T-helper 1 cell (primary cell): Measurements from ENCODE around the gene TSPAN15.

Source experiments
- DNase-seq, 5 donors: peaks; one replicate each; pipeline ENCODE4 v3.0.0-alpha.2; 2012 to 2020

The TSPAN15 gene

DNA sequence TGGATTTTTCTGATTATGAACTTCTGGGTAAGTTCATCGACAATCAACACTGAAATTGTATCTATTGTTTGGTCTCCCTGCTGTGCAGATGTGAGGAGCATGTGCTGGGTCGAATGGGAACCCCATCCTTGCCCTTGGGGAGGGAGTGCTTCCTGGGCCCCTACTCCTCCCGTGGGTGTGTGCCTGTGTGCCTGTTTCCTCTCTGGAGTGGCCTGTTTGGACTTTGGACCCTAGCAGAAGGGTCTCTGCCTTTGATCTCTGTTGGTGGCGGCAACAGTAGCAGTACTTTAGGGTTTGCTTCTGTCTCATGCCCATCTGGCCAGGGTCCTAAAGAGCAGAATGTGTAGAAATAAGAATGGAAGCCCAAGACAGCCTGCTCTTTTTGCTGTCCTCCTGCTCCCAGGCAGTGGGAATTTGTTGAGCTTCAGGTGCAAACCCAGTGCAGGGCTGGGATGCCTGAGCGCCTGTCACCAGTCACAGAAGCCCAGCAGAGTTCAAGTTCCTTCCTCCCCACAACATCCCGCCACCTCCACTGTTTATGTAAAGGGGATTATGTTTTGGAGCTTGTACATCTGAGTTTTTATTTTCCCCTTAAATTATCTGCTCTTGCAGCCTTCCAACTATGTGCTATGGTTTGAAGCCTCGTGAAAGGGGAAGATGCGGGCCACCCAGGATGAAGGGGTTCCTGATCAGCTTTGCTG, 33.1 kb upstream of the TSPAN15 start:
- DNase-seq = no peak

DNA sequence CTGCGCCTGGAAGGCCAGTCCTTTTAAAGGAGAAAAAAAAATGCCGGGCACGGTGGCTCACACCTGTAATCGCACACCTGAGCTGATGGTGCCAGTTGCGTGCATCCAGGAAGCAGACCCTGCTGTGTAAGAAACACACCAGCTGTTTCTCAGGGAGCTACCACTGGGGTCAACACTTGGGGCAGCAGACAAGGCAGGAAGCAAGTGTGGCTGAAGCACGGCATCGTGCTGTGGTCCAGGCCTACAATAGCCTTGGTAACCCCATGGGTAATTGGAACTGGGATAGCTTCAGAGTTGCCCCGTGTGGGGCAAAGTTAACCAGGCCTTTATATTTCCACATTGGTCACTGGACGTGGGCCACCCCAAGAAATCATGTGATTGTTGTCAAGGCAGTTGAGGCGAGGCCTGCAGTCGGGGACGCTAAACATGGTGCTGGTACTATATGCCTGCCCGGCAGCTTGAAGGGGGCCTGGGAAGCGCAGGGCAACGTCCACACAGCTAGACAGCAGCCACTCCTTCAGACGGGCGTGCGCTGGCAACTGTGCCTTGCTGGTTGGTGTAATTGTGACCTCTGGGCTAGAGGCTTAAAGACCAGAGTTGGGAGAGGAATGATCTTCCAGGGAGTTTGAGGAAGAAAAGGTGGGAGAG, 32.0 kb upstream of the TSPAN15 start:
- DNase-seq = no peak

DNA sequence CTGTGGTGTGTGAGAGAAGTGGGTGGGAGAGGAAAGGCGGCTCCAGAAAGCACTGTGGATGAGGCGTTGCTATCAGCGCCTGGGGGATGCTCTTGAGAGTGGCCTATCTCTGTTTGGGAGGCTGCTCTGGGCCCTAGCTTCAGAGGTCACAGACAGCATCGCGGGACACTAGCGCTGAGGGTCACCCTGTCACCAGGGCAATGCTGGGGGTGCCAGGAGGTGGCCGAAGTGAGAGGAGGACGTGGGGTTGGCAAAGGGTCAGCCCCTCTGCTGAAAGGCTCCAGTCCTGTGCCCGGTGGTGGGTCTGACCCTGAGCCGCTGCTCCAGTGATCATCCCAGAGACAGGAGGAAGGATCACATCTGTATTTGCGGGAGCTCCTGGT, 31.5 kb upstream of the TSPAN15 start:
- no peak for DNase-seq

DNA sequence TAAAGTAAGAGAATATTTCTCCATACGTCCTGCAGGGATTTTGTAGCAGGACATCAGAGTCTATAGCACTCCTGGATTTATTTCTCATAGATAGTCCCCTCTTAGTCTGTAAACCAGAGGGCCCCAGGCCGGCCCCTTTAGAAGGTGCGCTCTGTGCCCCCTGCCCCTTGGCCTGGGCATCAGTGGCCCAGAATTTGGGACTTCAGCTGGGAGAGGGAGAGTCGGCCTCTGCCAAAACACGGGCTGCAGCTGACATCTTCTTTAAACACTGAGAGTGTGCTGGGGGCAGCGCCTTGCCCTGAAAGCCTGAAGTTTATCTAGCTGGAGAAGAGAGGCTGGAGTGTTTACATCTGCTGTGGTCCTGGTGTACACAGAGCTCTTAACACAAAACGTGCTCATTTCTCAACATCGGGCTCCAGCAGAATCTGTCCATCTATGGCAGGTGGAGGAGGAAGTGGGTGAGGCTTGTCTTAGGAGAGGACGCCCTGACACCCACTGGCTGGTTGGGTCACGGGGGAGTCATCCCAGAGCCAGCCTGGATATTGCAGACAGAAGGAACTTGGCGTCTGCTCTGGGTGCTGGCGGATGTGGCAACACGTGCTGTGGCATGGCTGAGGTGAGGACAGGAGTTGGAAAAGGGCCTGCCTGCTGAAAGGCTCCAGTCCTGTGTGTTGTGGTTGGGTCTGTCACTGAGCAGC, 29.5 kb upstream of the TSPAN15 start:
- no peak for DNase-seq

DNA sequence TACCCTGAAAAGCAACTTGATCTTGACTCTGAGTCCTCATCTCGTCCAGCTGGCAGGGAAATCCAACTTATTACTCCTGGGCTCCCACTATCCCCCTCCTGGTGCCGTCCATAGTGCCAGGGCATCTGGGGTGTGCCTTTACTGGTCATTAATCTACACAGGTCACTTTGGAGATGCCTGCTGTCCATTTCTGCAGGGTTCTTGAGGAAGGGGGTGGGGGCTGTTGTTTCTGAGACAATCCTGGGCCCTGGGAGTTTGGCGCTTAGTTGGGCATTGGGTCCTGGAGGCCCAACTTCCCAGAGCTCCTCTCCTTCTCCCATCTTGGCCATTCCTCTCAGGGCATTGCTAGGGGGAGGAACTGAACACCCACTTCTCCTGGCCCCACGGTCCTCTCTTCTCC, 28.6 kb upstream of the TSPAN15 start:
- no peak for DNase-seq

DNA sequence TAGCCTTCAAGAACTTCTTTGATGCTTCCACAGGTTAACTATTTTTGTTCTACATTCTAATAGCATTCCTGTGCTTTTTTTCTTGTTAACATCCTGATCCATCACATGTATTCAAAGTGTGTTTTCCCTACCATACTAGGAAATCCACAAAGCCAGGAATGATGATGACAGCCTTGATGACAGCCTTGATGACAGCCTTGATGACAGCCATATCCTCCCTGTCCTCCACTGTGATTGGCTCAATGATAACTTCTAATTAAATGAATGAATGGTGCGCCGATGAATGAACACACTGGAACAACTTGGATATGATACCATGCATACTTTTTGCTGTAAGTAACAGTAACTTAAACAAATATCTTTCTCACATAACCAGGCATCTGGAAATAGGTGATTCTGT, 26.2 kb upstream of the TSPAN15 start:
- no peak for DNase-seq

DNA sequence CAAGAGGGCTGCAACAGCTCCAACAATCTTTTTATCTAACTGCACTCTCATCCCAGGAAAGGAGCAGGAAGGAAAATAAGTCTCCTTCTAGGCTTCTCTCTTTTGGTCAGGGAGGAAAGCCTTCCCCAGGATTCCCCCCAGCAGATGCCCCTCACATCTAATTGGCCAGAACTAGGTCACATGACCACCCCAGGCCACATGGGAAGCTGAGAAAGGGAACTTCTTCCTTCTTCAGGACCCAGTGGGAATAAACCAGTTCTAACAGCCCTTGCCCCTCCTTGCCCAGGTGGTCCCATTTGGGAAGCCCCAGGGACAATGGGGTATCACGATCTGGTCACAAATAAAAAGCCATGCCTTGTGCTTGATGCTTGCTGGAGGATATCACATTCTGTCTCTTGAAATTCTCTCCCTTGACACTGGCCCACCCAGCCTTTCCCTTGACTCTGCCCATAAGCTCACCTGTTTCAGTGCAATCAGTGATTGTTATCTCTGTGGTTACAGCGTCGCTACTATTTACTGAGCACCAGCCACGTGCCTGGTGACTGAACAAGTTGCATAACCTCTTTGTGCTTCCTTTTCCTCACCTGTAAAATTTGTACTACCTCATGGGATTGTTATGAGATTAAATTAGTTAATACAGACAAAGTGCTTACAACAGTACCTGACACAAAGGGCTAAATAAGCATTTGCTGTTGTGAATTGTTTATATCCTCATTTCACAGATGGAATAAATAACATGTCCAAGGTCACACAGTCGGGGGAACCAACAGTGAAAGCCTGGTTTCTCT, 25.6 kb upstream of the TSPAN15 start:
- DNase-seq = peak in 4 of 5 donors; percentile 13 to 52 (median 46)

DNA sequence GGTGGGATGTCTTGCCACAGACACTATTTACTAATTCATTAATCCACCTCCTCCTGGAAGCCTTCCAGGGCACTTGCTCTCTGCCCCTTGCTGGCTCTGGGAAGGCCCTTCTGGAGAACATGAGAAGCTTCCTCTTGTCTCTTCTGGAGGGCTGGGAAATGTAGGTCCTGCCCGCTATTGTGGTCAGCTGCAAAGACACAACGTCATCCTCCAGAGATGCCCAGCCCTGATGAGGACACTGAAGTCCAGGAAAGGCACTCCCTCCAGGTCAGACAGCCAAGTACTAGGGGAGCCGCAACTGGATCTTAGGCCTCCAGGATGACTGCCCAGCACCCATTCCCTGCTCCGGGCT, 24.9 kb upstream of the TSPAN15 start:
- DNase-seq = no peak

DNA sequence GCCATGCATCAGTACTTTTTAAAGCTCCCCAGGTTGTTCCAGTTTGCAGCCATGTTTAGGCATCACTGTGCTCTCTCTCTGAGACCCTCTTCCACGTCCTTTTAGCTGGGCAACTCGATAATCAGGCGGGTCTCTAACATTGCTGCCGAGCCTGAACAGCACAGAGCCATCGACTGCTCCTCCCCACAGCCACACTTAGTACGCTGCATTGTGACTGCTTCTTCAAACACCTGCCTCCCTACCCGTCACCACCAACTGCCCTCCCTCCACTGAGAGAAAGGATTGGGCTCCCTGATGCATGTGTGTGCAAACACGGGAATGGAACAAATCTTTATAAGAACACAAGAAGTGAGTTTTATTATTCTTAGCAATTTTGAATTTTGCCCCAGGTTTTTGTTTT, 23.1 kb upstream of the TSPAN15 start:
- no peak for DNase-seq

DNA sequence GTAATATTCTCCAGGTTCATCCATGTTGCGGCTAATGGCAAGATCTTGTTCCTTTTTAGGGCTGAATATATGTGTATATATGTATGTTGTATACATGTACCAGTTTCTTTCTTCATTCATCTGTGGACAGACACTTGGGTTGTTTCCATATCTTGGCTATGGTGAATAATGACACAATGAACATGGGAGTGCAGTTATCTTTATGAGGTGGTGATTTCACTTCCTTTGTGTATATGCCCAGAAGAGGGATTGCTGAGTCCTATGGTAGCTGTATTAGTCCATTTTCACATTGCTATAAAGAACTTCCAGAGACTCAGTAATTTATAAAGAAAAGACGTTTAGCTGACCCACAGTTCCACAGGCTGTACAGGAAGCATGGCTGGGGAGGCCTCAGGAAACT, 17.1 kb upstream of the TSPAN15 start:
- no peak for DNase-seq

DNA sequence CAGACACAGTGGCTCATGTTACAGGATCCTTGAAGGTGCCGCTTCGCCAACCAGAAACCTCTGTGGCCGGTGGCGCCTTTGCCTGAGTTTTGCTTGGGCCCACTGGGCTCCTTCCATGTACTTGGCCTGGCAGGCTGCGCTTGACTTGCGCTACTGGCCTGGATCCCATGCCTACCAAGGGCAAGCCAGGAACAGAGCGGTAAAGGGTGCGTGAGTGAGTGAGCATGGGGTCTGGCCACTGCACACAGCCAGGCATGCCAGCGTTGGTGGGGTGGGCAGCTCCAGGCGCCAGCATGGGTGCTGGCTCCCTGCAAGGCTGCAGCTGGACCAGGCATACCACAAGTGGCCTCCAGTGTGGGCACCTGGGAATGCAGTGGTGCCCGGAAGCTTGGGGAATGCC, 16.3 kb upstream of the TSPAN15 start:
- no peak for DNase-seq

DNA sequence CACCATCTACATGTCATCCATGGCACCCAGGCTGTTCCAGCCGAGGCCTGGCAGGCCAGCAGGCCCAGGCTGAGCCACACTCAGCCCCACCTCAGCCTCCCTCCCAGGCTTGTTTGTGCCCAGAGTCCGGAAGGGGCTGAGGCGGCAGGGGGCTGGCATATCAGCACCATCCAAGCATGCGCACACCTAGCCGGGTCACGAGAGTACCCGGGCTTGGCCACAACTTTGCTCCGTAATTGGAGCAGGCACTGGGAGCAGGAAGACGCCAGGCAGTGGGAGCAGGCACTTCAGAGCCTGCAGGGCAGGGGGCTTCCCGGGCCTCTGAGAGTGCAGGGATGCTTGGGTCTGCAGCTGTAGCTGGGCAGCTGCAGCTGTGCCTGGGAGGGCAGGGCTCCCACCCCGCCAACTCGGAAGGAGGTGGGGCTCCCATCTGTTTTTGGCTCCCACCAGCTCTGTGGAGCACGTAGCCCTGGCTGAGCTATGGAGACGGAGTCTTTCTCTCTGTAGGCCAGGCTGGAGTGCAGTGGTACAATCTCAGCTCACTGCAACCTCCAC, 15.2 kb upstream of the TSPAN15 start:
- DNase-seq = no peak

DNA sequence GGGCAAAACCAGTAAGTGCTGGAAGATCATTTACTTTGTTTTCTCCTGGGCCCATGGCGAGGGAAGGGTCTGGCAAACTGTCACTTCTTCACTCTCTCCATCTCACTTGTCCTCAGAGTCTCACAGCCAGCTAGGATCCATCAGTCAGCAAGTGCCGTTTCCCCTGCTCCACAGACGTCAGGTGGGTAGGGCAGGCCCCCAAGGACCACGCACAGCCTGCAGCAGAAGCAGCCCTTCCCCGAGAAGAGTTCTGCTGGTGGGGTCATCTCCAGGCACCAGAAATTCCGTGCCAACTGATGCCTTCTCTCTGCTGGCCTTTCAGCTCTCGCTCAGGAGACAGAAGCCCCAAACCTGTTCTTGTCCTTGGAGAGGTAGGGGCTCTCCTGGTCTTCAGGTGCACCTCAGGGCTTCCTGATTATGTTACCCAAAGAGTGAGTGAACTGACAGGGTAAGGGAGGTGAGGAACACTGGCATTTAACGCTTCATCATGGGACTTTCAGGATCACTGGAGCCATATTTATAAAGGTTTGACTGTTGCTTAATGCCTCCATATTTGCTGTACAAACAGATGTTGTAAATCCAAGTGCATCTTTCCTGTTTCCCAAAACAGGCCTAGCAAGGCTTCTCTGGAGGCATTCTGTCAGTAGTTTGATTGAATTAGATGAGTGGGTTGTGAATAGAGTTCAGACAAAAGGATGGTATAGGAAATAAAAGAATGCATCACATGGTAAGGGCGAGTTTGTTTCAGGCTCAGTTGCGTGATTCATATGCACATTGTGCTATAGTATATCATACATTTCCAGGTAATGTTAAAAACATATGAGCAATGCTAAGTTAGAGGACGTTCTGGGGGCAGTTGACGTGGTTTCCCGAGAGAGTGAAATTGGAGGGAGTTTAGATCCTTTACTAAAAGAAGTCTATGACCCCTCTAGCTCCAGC, 13.7 kb upstream of the TSPAN15 start:
- no peak for DNase-seq

DNA sequence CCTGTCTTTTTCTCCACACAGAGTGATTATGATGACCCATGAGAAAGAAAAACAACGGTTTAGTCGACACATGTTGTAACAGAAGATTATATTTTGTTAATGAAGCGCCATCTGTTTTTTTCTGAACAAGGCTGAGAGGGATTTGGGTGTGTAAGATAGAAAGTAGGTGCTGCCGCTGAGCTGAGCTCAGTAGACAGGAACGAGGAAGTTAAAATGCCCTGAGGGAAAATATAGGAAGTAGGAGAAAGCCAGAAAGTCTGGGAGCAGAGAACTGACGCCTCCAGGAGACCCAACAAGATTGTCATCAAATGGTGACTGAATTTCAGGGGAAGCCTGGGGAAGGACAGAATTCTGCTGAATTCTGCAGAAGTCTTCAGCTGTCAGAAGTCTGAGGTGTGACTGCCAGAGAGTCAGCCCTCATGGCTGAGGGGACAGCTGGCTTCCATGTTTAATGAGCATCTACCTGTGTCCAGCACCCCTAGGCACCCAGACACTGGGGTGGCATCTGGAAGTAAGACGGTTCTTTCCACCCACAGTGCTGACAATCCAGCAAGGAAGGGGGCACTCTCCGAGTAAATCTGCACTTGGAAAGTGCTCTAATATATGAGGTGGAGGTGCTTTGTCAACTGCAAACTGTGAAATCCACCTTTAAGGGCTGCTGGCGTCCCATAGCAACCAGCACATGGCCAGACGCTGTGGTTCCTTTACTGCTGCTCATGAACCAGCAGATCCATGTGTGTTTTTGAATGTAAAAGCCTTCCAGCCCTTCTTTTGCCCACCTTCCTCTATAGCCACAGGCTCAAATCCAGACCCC, 12.5 kb upstream of the TSPAN15 start:
- DNase-seq = no peak

DNA sequence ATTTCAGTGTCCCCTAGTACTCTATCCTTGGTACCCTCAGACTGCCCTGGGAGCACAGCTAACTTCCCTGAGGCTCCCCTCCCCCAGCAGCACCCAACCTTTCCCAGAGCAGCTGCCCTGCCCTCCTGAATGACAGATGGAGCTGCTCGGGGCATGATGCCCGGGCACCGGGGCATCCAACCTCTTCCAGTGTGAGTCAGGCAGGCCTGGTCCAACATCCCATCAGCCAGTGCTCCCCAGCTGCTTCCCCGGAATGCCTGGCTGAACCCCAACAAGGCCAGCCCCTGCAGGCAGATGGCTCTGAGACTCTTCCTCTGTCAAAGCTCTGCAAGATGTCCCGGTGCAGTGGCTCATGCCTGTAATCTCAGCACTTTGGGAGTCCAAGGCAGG, 11.9 kb upstream of the TSPAN15 start:
- DNase-seq = no peak

DNA sequence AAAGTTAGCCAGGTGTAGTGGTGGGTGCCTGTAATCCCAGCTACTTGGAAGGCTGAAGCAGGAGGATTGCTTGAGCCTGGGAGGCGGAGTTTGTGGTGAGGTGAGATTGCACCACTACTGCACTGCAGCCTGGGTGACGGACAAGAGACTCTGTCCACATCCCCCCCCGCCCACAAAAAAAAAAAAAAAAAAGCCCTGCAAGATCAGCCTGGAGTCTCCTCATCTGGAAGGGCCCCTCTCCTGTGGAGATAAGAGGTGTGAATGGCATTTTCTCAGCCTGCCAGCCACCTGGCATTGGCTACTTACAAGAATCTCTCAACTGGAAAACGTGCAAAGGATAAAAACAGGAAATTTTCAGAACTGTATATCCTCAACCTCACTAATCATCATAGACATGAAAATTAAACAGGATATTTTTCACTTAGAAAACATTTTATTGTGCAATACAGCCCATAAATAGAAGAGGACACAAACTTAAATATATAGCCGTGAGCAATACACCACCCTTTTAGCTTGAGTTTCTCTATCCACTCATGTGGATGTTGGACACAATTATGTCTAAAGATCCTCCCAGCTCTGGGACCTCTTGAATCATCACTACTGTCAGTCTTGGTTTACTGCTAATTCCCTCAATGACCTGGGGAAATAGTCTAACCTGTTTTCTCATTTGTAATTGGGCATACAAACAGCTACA, 11.3 kb upstream of the TSPAN15 start:
- no peak for DNase-seq

DNA sequence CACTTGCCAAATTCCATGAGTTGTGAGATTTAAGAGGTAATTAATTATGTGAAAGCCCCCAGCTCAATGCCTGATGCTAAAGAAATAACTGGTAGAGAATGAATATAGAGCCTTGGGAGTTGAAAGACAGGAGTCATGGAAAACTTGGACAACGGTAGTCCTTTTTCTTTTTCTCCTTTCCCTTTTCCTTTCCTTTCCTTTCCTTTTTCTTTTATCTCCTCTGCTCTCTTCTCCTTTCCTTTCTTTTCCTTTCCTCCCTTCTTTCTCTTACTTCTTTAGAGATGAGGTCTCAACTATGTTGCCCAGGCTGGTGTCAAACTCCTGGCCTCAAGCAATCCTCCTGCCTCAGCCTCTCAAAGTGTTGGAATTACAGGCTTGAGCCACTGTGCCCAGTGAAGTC, 7.9 kb upstream of the TSPAN15 start:
- DNase-seq = no peak

DNA sequence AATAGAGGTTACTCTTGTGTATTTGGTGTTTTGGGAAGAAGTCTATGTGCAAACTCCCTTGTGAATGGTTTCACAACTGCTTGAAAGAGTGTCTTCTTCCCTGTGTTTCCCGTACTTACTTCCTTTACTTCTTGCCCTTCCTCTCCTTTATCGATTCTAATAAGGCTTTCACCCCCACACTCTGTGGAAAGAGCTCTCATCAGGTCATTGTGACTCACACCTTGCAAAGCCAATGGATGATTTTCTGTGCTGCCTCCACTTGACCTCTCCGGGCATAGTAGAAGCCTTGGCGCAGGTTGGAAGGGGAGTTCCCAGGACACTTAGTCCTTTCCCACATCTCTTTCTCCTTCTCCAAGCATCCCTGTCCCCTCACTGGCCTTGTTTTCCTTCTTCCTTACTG, 6.2 kb upstream of the TSPAN15 start:
- DNase-seq = no peak

DNA sequence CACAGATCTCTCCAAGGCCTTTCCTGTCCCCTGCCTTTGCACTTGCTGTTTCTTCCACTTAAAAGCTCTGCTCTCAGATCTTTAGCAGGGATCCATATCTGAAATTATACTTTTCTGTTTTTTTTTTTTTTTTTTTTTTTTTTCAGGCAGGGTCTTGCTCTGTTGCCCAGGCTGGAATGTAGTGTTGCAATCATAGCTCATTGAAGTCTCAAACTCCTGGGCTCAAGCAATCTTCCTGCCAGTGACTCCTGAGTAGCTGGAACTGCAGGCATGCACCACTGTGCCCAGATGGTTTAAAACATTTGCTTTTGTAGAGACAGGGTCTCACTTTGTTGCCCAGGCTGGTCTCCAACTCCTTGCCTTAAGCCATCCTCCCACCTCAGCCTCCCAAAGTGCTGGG, 5.0 kb upstream of the TSPAN15 start:
- no peak for DNase-seq

DNA sequence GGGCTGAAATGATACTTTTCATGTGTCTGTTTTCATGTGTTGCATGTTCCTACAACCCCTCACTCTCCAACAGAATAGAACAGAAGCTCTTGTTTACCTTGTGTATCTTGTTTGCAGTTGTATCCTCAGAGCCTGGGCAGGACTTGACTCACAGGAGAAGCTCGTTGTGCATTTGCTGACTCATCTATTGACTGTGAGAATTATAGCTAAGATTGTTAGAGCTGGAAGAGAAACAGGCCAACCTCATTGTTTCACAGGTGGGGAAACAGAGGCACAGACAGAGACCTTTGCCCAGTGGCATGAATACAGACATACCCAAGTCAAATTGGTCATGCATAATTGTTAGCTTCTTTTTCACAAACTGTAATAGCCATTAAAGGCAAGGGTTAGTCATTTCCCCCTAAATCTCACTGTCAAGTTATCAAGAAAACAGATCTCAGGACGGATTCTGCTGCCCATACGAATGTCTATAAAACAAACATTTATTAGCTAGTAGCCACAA, 4.6 kb upstream of the TSPAN15 start:
- DNase-seq = peak in 1 of 5 donors; percentile 25
